ENCODE data around the gene MACROH2A1.

Gene MACROH2A1

GRCh38 chr5:135441919-135442318 is 42.9 kb upstream of the MACROH2A1 start:
- no peak for ATAC-seq
- TF ChIP-seq POU6F1 (CRISPR knock-in tag; IDR thresholded peaks at IDR 0.05; ENCODE audit: borderline replicate concordance, low read depth) (no peak), ZNF565 (CRISPR knock-in tag; conservative IDR thresholded peaks at IDR 0.05; ENCODE audit: low read depth) (no peak), TOX (CRISPR knock-in tag; IDR thresholded peaks at IDR 0.05; ENCODE audit: borderline replicate concordance) (no peak), PATZ1 (CRISPR knock-in tag; IDR thresholded peaks at IDR 0.05; ENCODE audit: borderline replicate concordance) (no peak), ZC3H10 (CRISPR knock-in tag; IDR thresholded peaks at IDR 0.05) (no peak), PPARA (CRISPR knock-in tag; IDR thresholded peaks at IDR 0.05; ENCODE audit: borderline replicate concordance) (no peak), SNAI2 (CRISPR knock-in tag; IDR thresholded peaks at IDR 0.05) (no peak), ZFP30 (CRISPR knock-in tag; IDR thresholded peaks at IDR 0.05) (no peak), TSHZ2 (CRISPR knock-in tag; IDR thresholded peaks at IDR 0.05) (no peak)

GRCh38 chr5:135441350-135441831 is 42.4 kb upstream of the MACROH2A1 start:
- no peak for ATAC-seq
- no peak for TF ChIP-seq ZFP3 (CRISPR knock-in tag; IDR thresholded peaks at IDR 0.05)
- TF ChIP-seq ZNF8 (CRISPR knock-in tag; IDR thresholded peaks at IDR 0.05), result no peak
- no peak for TF ChIP-seq ZC3H10 (CRISPR knock-in tag; IDR thresholded peaks at IDR 0.05)
- no peak for TF ChIP-seq CSDC2 (CRISPR knock-in tag; IDR thresholded peaks at IDR 0.05)
- no peak for TF ChIP-seq TCF4 (CRISPR knock-in tag; IDR thresholded peaks at IDR 0.05; ENCODE audit: borderline replicate concordance)
- no peak for TF ChIP-seq TSHZ2 (CRISPR knock-in tag; IDR thresholded peaks at IDR 0.05)
- no peak for TF ChIP-seq ESRRG (CRISPR knock-in tag; IDR thresholded peaks at IDR 0.05)
- TF ChIP-seq PATZ1 (CRISPR knock-in tag; IDR thresholded peaks at IDR 0.05; ENCODE audit: borderline replicate concordance), result no peak
- no peak for TF ChIP-seq GLIS3 (CRISPR knock-in tag; IDR thresholded peaks at IDR 0.05)
- TF ChIP-seq OSR1 (CRISPR knock-in tag; IDR thresholded peaks at IDR 0.05), result no peak
- TF ChIP-seq POU6F1 (CRISPR knock-in tag; IDR thresholded peaks at IDR 0.05; ENCODE audit: borderline replicate concordance, low read depth), result no peak
- TF ChIP-seq ZNF565 (CRISPR knock-in tag; conservative IDR thresholded peaks at IDR 0.05; ENCODE audit: low read depth), result no peak
- TF ChIP-seq PPARA (CRISPR knock-in tag; IDR thresholded peaks at IDR 0.05; ENCODE audit: borderline replicate concordance), result no peak
- TF ChIP-seq ARNTL (CRISPR knock-in tag; IDR thresholded peaks at IDR 0.05; ENCODE audit: borderline replicate concordance, low read depth), result no peak
- no peak for TF ChIP-seq CREB5 (CRISPR knock-in tag; IDR thresholded peaks at IDR 0.05; ENCODE audit: low read depth)

All from SK-N-SH treated with all-trans-retinoic acid at 6 μM for 48 hours (cell line).